ENCODE data around the gene LAMTOR3.
"Not testable (repeated sequence)": the region's sequence is repeated elsewhere in the genome, so short reads cannot be mapped to it uniquely, and the experiment has no call there.

Gene LAMTOR3

GRCh38 chr4:99830051-99830450 lies 64.2 kb downstream of the LAMTOR3 start:
- not testable (repeated sequence) for DNase-seq (ENCODE audit: low read depth)

DNA sequence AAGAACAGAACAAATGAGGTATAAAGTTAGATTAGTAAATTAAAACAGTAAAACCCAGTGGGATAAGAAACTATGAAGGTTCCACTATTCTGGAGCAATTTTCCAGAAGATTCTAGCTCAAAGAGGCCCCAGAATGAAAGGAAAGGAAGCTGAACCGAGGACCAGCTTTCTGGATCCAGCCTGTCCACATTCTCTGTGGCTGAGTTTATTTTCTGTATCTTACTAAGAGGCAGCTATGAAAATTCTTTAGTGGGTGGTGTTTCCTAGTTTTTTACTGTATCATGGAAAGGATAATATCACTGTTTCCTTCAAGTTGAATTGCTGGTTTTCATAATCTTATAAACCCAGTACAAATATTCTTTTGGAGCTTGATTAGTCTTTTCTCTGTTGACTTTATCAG lies 65.8 kb downstream of the LAMTOR3 start:
- DNase-seq (ENCODE audit: low read depth), result no peak

All from amniotic epithelial cell (primary cell).